WTC11 (cell line): ENCODE data around the gene ATPAF2.

ENCODE experiments used
- CREB1 ChIP-seq: sonication (generic); formaldehyde crosslinking; IDR thresholded peaks from 2 replicates; pipeline ENCODE4 v1.8.0; 2023; ENCODE audit warnings: mild to moderate bottlenecking, missing genetic modification reagents
- CREM ChIP-seq: sonication (generic); formaldehyde crosslinking; IDR thresholded peaks from 2 replicates; pipeline ENCODE4 v1.8.1; 2022; ENCODE audit warnings: mild to moderate bottlenecking, missing genetic modification reagents, moderate library complexity
- JUN ChIP-seq: sonication (generic); formaldehyde crosslinking; IDR thresholded peaks from 2 replicates; pipeline ENCODE4 v1.8.0; 2023; ENCODE audit warnings: mild to moderate bottlenecking, missing genetic modification reagents
- NFYB ChIP-seq: sonication (generic); formaldehyde crosslinking; conservative IDR thresholded peaks from 2 replicates; pipeline ENCODE4 v1.8.0; 2022; ENCODE audit warnings: low read depth, missing genetic modification reagents
- SMAD3 ChIP-seq: sonication (generic); formaldehyde crosslinking; IDR thresholded peaks from 2 replicates; pipeline ENCODE4 v1.8.0; 2022; ENCODE audit warnings: missing genetic modification reagents, mild to moderate bottlenecking, borderline replicate concordance
- TEAD4 ChIP-seq: sonication (generic); formaldehyde crosslinking; IDR thresholded peaks from 2 replicates; pipeline ENCODE4 v1.8.0; 2022; ENCODE audit warnings: mild to moderate bottlenecking, missing genetic modification reagents
- TP53 ChIP-seq: sonication (generic); formaldehyde crosslinking; IDR thresholded peaks from 2 replicates; pipeline ENCODE4 v1.8.1; 2023; ENCODE audit warnings: mild to moderate bottlenecking, missing genetic modification reagents
- TF ChIP-seq, protein P1 (sequence below): fragments of 200-600 bp; IDR thresholded peaks from 2 replicates; pipeline ENCODE4 v1.8.0; 2022; ENCODE audit warnings: antibody characterized with exemption
- TF ChIP-seq, protein P2 (sequence below): sonication (generic); formaldehyde crosslinking; IDR thresholded peaks from 2 replicates; pipeline ENCODE4 v1.8.1; 2023; ENCODE audit warnings: mild to moderate bottlenecking, missing genetic modification reagents, moderate library complexity
- TF ChIP-seq, protein P3 (sequence below): sonication (generic); formaldehyde crosslinking; IDR thresholded peaks from 2 replicates; pipeline ENCODE4 v1.8.1; 2023; ENCODE audit warnings: mild to moderate bottlenecking, missing genetic modification reagents
- TF ChIP-seq, protein P4 (sequence below): sonication (generic); formaldehyde crosslinking; IDR thresholded peaks from 2 replicates; pipeline ENCODE4 v1.8.0; 2022; ENCODE audit warnings: mild to moderate bottlenecking, missing genetic modification reagents

DNA sequence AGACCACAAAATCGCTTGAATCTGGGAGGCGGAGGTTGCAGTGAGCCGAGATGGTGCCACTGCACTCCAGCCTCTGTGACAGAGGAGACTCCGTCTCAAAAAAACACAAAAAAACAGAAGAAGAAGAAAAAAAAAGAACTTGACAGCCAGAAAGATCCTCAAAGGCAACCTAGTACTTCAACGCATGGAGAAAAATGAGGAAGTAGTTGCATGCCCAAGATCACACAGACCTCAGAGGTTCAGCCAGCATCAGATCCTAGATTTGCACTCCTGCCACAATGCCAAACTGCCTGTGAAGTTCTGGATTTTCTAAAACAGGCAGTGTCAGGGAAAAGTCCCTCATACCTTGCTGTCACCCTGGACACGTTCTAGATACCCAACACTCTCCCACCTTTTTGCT, 1.5 kb downstream of the ATPAF2 start:
- TF ChIP-seq, protein P1, sequence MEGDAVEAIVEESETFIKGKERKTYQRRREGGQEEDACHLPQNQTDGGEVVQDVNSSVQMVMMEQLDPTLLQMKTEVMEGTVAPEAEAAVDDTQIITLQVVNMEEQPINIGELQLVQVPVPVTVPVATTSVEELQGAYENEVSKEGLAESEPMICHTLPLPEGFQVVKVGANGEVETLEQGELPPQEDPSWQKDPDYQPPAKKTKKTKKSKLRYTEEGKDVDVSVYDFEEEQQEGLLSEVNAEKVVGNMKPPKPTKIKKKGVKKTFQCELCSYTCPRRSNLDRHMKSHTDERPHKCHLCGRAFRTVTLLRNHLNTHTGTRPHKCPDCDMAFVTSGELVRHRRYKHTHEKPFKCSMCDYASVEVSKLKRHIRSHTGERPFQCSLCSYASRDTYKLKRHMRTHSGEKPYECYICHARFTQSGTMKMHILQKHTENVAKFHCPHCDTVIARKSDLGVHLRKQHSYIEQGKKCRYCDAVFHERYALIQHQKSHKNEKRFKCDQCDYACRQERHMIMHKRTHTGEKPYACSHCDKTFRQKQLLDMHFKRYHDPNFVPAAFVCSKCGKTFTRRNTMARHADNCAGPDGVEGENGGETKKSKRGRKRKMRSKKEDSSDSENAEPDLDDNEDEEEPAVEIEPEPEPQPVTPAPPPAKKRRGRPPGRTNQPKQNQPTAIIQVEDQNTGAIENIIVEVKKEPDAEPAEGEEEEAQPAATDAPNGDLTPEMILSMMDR, result no peak
- TF ChIP-seq, protein P2, sequence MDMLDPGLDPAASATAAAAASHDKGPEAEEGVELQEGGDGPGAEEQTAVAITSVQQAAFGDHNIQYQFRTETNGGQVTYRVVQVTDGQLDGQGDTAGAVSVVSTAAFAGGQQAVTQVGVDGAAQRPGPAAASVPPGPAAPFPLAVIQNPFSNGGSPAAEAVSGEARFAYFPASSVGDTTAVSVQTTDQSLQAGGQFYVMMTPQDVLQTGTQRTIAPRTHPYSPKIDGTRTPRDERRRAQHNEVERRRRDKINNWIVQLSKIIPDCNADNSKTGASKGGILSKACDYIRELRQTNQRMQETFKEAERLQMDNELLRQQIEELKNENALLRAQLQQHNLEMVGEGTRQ (CRISPR knock-in tag), result no peak
- TF ChIP-seq, protein P3, sequence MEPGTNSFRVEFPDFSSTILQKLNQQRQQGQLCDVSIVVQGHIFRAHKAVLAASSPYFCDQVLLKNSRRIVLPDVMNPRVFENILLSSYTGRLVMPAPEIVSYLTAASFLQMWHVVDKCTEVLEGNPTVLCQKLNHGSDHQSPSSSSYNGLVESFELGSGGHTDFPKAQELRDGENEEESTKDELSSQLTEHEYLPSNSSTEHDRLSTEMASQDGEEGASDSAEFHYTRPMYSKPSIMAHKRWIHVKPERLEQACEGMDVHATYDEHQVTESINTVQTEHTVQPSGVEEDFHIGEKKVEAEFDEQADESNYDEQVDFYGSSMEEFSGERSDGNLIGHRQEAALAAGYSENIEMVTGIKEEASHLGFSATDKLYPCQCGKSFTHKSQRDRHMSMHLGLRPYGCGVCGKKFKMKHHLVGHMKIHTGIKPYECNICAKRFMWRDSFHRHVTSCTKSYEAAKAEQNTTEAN, result no peak
- TF ChIP-seq, protein P4, sequence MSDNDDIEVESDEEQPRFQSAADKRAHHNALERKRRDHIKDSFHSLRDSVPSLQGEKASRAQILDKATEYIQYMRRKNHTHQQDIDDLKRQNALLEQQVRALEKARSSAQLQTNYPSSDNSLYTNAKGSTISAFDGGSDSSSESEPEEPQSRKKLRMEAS (CRISPR knock-in tag), result no peak
- TF ChIP-seq SMAD3 (CRISPR knock-in tag) (no peak), CREM (CRISPR knock-in tag) (no peak), TP53 (CRISPR knock-in tag) (no peak), CREB1 (no peak), TEAD4 (CRISPR knock-in tag) (no peak), JUN (CRISPR knock-in tag) (no peak), NFYB (CRISPR knock-in tag) (no peak)
